ENCODE measurements around the gene HCAR2. TPM values are rescaled to one million over a fixed set of nuclear protein-coding genes. Genes with fewer than 3 reads are reported as not detected.
"Not testable (repeated sequence)": the region's sequence is repeated elsewhere in the genome, so short reads cannot be mapped to it uniquely, and the experiment has no call there.

The HCAR2 gene
- total RNA-seq, 1 donor from 2014 or later, result 7.9 TPM

GRCh38 chr12:122724641-122725243 lies 21.6 kb upstream of the HCAR2 start:
- Histone ChIP-seq H3K4me3 (no peak overlapping the region), H3K36me3 (no peaks in the 10 kb centered on the region), H3K4me1 (peaks cover 20% of the 10 kb centered on the region), H3K27ac (no peak overlapping the region), H3K27me3 (no peaks in the 10 kb centered on the region), H3K9me3 (no peaks in the 10 kb centered on the region)
- DNase-seq (ENCODE audit: extremely low spot score in 2 of 2), result no peak
- TF ChIP-seq POLR2AphosphoS5 (IDR thresholded peaks at IDR 0.05; ENCODE audit: insufficient read depth in 1 of 2, low read depth in 1 of 2) (no peak), POLR2A (IDR thresholded peaks at IDR 0.05) (no peak), CTCF (IDR thresholded peaks at IDR 0.05) (no peak)
- intact Hi-C loops (cut with DNase I), result no loop called here

- intact Hi-C loops (cut with DNase I), result no loop called here
- Histone ChIP-seq H3K4me1 (peaks cover 20% of the 10 kb centered on the region), H3K9me3 (no peaks in the 10 kb centered on the region), H3K36me3 (no peaks in the 10 kb centered on the region), H3K27me3 (no peaks in the 10 kb centered on the region), H3K27ac (no peak overlapping the region), H3K4me3 (no peak overlapping the region)
- no peak for DNase-seq (ENCODE audit: extremely low spot score in 2 of 2)
- TF ChIP-seq CTCF (IDR thresholded peaks at IDR 0.05) (no peak), POLR2AphosphoS5 (IDR thresholded peaks at IDR 0.05; ENCODE audit: insufficient read depth in 1 of 2, low read depth in 1 of 2) (no peak), POLR2A (IDR thresholded peaks at IDR 0.05) (no peak)
Observed at GRCh38 chr12:122722387-122722786, 19.2 kb upstream of the HCAR2 start.

GRCh38 chr12:122721057-122721545 lies 17.9 kb upstream of the HCAR2 start:
- Histone ChIP-seq H3K27ac (peak overlapping the region; percentile 37), H3K27me3 (no peaks in the 10 kb centered on the region), H3K4me1 (peaks cover 17% of the 10 kb centered on the region), H3K4me3 (no peak overlapping the region), H3K9me3 (no peaks in the 10 kb centered on the region), H3K36me3 (no peaks in the 10 kb centered on the region)
- no peak for DNase-seq (ENCODE audit: extremely low spot score in 2 of 2)
- intact Hi-C loops (cut with DNase I), result no loop called here
- TF ChIP-seq CTCF (IDR thresholded peaks at IDR 0.05) (no peak), POLR2AphosphoS5 (IDR thresholded peaks at IDR 0.05; ENCODE audit: insufficient read depth in 1 of 2, low read depth in 1 of 2) (peak in 1 of 2 donors; percentile 42)

- H3K4me3 ChIP-seq; H3K27ac ChIP-seq; intact Hi-C loops (cut with DNase I); H3K27me3 ChIP-seq; H3K9me3 ChIP-seq; H3K36me3 ChIP-seq; DNase-seq (ENCODE audit: extremely low spot score in 2 of 2): not testable (repeated sequence)
- H3K4me1 ChIP-seq, result peaks cover 11% of the 10 kb centered on the region
Observed at GRCh38 chr12:122716658-122717057, 13.5 kb upstream of the HCAR2 start, which contains the start of gene HCAR3. TSS of gene HCAR3 (minus strand) at chr12:122716811. CDS start at chr12:122716737, 74 bp downstream.

GRCh38 chr12:122715211-122715610 lies 12.1 kb upstream of the HCAR2 start:
- H3K4me3 ChIP-seq; H3K9me3 ChIP-seq; H3K4me1 ChIP-seq; H3K27ac ChIP-seq; H3K36me3 ChIP-seq; intact Hi-C loops (cut with DNase I); H3K27me3 ChIP-seq; DNase-seq (ENCODE audit: extremely low spot score in 2 of 2): not testable (repeated sequence)

- H3K9me3 ChIP-seq; H3K27me3 ChIP-seq; H3K4me3 ChIP-seq; H3K27ac ChIP-seq; DNase-seq (ENCODE audit: extremely low spot score in 2 of 2); intact Hi-C loops (cut with DNase I); H3K36me3 ChIP-seq; H3K4me1 ChIP-seq: not testable (repeated sequence)
Observed at GRCh38 chr12:122713491-122714188, 10.5 kb upstream of the HCAR2 start.

- H3K36me3 ChIP-seq; H3K27ac ChIP-seq; H3K4me1 ChIP-seq; H3K27me3 ChIP-seq; H3K9me3 ChIP-seq; intact Hi-C loops (cut with DNase I); DNase-seq (ENCODE audit: extremely low spot score in 2 of 2); H3K4me3 ChIP-seq: not testable (repeated sequence)
Observed at GRCh38 chr12:122711266-122711665, 8.1 kb upstream of the HCAR2 start.

- intact Hi-C loops (cut with DNase I); H3K9me3 ChIP-seq; DNase-seq (ENCODE audit: extremely low spot score in 2 of 2); H3K4me3 ChIP-seq; H3K27me3 ChIP-seq; H3K36me3 ChIP-seq; H3K27ac ChIP-seq; H3K4me1 ChIP-seq: not testable (repeated sequence)
Observed at GRCh38 chr12:122710341-122710740, 7.2 kb upstream of the HCAR2 start.

GRCh38 chr12:122709287-122709686 lies 6.1 kb upstream of the HCAR2 start:
- H3K27ac ChIP-seq; H3K4me1 ChIP-seq; DNase-seq (ENCODE audit: extremely low spot score in 2 of 2); H3K4me3 ChIP-seq; H3K9me3 ChIP-seq; H3K36me3 ChIP-seq; intact Hi-C loops (cut with DNase I); H3K27me3 ChIP-seq: not testable (repeated sequence)

- H3K9me3 ChIP-seq; H3K27ac ChIP-seq; intact Hi-C loops (cut with DNase I); H3K36me3 ChIP-seq; H3K27me3 ChIP-seq; H3K4me3 ChIP-seq; H3K4me1 ChIP-seq; DNase-seq (ENCODE audit: extremely low spot score in 2 of 2): not testable (repeated sequence)
Observed at GRCh38 chr12:122703841-122704240, 684 bp upstream of the HCAR2 start.

Data from vagina (tissue), 2 donors.